SK-N-MC (cell line): ENCODE results near the gene ZNFX1.

Experiments
- EZH2 ChIP-seq: fragments of 200-600 bp; sonication (generic); IDR thresholded peaks from one replicate; pipeline ENCODE4 v1.6.1; 2017; ENCODE audit warnings: antibody characterized with exemption
- FOXP2 ChIP-seq: optimal IDR thresholded peaks from 2 replicates; pipeline ENCODE3; 2011; ENCODE audit warnings: mild to moderate bottlenecking, moderate library complexity; ENCODE audit not compliant: insufficient read depth; ENCODE audit errors: extremely low read length, control extremely low read depth
- POLR2AphosphoS5 ChIP-seq: IDR thresholded peaks from 2 replicates; pipeline ENCODE4 v1.6.1; 2012; ENCODE audit warnings: mild to moderate bottlenecking, low read depth, low read length, borderline replicate concordance

- TF ChIP-seq POLR2AphosphoS5 (no peak), EZH2 (no peak), FOXP2 (no peak)
Observed at GRCh38 chr20:49320460-49320859, 42.6 kb upstream of the ZNFX1 start.
